ENCODE data around the gene OR52R1. TPM values are rescaled to one million over a fixed set of nuclear protein-coding genes. Genes with fewer than 3 reads are reported as not detected.

OR52R1 gene
- total RNA-seq, 1 experiment from 2014 or later = not detected

- no peaks in the 10 kb centered on the region for H3K79me2 ChIP-seq (ENCODE audit: insufficient read depth, low read length)
- no peak overlapping the region for H2BK12ac ChIP-seq (ENCODE audit: insufficient read length, low read depth, low read length)
- H2BK15ac ChIP-seq (ENCODE audit: low read depth, low read length) = no peak overlapping the region
- peaks cover 5 to 6% of the 10 kb centered on the region in 2 experiments; a peak in 1 of 4 replicates for H3K4me1 Mint-ChIP-seq
- DNase-seq = no peak
- H3K23me2 ChIP-seq (ENCODE audit: insufficient read length, low read depth, low read length, poor library complexity, severe bottlenecking) = no peaks in the 10 kb centered on the region
- H3K56ac ChIP-seq (ENCODE audit: insufficient read length, low read depth, low read length) = no peak overlapping the region
- no peaks in the 10 kb centered on the region for H3K27me3 Mint-ChIP-seq (ENCODE audit: low read depth)
- no peaks in the 10 kb centered on the region for H3K4me1 ChIP-seq (ENCODE audit: insufficient read depth, low read length)
- H4K8ac ChIP-seq (replicated peaks; ENCODE audit: insufficient read length, low read depth, low read length) = no peak overlapping the region
- H3K18ac ChIP-seq (ENCODE audit: insufficient read length, low read depth, low read length) = no peak overlapping the region
- no peak overlapping the region for H3K27ac ChIP-seq (ENCODE audit: insufficient read length, low read depth, low read length)
- no peaks in the 10 kb centered on the region for H3K9me3 Mint-ChIP-seq
- no peak overlapping the region for H2AK5ac ChIP-seq (ENCODE audit: insufficient read length, low read length)
- no peaks in the 10 kb centered on the region for H4K20me1 ChIP-seq (ENCODE audit: control insufficient read depth, insufficient read depth, insufficient read length)
- H3K9ac ChIP-seq (ENCODE audit: extremely low read depth, insufficient read length, low read length) = no peak overlapping the region
- H2AFZ ChIP-seq (ENCODE audit: low read length) = no peak overlapping the region
- no peak overlapping the region for H2BK5ac ChIP-seq (ENCODE audit: insufficient read length, low read length)
- no peaks in the 10 kb centered on the region for H3K9me3 ChIP-seq (ENCODE audit: control insufficient read depth, low read depth, low read length)
- no peak overlapping the region for H3K23ac ChIP-seq (ENCODE audit: insufficient read length, low read depth, low read length)
- TF ChIP-seq, protein P1, sequence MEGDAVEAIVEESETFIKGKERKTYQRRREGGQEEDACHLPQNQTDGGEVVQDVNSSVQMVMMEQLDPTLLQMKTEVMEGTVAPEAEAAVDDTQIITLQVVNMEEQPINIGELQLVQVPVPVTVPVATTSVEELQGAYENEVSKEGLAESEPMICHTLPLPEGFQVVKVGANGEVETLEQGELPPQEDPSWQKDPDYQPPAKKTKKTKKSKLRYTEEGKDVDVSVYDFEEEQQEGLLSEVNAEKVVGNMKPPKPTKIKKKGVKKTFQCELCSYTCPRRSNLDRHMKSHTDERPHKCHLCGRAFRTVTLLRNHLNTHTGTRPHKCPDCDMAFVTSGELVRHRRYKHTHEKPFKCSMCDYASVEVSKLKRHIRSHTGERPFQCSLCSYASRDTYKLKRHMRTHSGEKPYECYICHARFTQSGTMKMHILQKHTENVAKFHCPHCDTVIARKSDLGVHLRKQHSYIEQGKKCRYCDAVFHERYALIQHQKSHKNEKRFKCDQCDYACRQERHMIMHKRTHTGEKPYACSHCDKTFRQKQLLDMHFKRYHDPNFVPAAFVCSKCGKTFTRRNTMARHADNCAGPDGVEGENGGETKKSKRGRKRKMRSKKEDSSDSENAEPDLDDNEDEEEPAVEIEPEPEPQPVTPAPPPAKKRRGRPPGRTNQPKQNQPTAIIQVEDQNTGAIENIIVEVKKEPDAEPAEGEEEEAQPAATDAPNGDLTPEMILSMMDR (conservative IDR thresholded peaks at IDR 0.05) = no peak
- H4K91ac ChIP-seq (ENCODE audit: insufficient read length, low read depth, low read length) = no peak overlapping the region
- H3K14ac ChIP-seq (ENCODE audit: insufficient read depth, low read length) = no peak overlapping the region
- H3K27me3 ChIP-seq (ENCODE audit: insufficient read depth, low read length) = no peaks in the 10 kb centered on the region
- no peak overlapping the region for H3K4ac ChIP-seq (ENCODE audit: low read depth, low read length)
- no peak overlapping the region for H3T11ph ChIP-seq (ENCODE audit: low read length)
- WGBS (ENCODE audit: extremely low coverage, insufficient read length, low lambda C conversion rate) = no CpG with 5 or more reads among the region's 2 CpGs
- H4K5ac ChIP-seq (ENCODE audit: insufficient read length, low read depth, low read length) = no peak overlapping the region
- H3K4me2 ChIP-seq (ENCODE audit: insufficient read depth, insufficient read length, low read length) = no peak overlapping the region
- H3K36me3 Mint-ChIP-seq (ENCODE audit: insufficient read depth in 1 of 3, low read depth in 3 of 3) = no peaks in the 10 kb centered on the region
- H2BK20ac ChIP-seq (ENCODE audit: low read depth, low read length, poor library complexity, severe bottlenecking) = no peak overlapping the region
- H2BK120ac ChIP-seq (ENCODE audit: low read depth, low read length, poor library complexity, severe bottlenecking) = no peak overlapping the region
- H3K4me3 Mint-ChIP-seq = no peak overlapping the region
- H3K79me1 ChIP-seq (ENCODE audit: insufficient read depth, low read depth, low read length, poor library complexity, severe bottlenecking) = no peaks in the 10 kb centered on the region
- H3K27ac Mint-ChIP-seq = no peak overlapping the region
These were observed 5.1 kb upstream of the OR52R1 start for GRCh38 chr11:4809246-4809645.

Data from H9 (cell line).